Measurements from ENCODE around the gene DCUN1D1.

DCUN1D1 gene

DNA sequence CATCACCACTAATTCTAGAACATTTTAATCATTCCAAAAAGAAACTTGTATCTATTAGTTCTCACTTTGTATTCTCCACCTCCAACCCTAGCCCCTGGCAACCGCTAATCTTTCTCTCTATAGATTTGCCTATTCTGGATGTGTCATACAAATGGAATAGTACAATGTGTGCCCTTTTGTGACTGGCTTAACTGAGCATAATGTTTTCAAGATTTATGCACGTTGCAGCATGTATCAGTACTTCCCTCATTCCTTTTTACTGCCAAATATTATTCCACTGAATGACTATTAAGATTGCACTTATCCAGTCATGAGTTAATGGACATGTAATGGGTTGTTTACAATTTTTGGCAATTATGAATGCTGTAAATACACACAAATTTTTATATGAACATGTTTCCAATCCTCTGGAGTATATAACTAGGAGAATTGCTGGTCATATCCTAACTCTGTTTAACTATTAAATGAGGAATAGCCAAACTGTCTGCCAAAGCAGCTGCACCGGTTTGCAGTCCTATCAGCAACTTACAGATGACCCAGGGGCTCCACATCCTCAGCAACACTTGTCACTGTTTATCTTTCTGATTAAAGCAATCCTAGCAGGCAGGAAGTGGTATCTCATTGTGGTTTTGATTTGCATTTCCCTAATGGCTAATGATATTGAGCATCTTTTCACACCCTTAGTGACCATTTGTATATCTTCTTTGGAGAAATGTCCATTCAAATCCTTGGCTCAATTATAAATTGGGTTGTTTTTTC, 42.9 kb downstream of the DCUN1D1 start:
- no peak for DNase-seq

DNA sequence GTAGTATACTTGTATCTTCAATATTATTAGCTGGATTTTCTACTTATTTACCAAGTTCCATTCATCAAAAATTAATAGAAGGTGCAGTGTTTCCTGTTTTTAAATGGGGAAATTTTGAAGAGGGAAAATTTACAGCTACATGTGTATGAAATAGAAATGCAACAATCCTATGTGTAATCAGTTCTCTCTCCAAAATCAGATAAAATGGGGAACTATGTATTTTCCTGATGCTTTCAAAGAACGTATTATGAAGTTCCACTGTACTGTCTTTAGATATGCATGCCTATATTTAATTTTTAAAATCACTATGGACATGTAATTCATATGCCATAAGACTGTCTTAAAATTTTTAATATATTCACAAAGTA, 43.4 kb downstream of the DCUN1D1 start:
- DNase-seq: no peak

DNA sequence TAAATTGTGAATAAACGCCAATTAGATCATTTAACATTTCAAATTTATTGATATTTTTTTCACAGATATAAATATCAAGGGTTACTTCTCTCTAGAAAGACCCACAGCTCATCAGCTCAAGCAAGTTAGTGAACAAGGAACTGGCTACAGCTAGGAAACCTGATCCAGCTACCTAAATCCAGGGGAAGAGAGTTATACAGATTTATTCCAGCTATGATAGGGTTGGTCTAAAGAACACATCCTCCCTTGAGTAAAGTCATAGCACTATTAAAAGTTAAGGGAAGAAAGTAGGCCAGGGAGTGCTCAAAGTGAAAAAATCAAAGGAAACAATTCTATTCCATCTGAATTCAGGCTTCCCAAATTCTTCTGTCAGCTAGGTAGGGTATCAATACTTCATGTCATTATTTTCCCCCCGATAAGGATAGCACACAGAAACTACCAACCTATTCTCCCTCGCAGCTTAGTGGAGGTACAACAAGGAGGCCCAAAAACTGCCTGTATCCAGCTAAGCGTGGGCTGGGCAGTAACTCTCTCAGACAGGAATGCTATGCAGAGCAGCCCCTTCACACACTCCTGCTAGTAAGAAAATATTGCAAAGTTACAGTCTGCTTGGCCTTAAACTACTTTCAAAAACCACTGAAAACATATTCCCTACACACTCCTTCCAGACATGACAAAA, 44.0 kb downstream of the DCUN1D1 start:
- no peak for DNase-seq

DNA sequence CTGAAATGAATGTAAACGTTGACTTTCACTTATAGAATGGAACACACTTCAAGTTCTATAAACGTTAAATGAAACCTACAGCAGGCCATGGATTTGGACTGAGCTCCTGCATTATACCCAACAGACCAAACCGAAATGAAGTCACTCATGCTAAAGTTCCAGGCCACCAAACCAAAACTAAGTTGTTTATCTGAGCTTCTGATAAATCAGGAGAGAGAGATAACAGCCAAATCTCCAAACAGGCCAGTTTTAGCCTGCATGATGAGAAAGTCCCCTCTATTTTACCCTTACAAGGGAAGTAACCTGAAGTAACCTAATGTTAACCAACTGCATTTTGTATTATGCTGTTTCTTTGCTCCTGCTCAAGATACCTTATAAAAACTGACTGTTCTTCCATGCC, 44.5 kb downstream of the DCUN1D1 start:
- no peak for DNase-seq

DNA sequence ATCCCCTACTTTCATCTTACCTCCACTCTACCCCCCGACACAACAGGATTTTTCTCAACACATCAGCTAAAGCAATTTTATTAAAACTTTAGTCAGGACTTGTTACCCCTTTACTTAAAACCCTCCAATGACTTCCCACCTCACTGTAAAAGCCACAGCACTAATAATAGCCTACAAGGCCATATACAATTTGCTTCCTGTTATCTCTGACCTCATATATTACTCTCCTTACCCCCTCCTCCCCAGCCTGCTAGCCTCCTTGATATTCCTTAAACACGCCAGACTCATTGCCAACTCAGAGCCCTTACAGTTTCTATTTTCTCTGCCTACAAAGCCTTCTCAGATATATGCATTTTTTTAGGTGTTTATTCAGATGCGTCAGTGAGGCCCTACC, 54.4 kb downstream of the DCUN1D1 start:
- no peak for DNase-seq

DNA sequence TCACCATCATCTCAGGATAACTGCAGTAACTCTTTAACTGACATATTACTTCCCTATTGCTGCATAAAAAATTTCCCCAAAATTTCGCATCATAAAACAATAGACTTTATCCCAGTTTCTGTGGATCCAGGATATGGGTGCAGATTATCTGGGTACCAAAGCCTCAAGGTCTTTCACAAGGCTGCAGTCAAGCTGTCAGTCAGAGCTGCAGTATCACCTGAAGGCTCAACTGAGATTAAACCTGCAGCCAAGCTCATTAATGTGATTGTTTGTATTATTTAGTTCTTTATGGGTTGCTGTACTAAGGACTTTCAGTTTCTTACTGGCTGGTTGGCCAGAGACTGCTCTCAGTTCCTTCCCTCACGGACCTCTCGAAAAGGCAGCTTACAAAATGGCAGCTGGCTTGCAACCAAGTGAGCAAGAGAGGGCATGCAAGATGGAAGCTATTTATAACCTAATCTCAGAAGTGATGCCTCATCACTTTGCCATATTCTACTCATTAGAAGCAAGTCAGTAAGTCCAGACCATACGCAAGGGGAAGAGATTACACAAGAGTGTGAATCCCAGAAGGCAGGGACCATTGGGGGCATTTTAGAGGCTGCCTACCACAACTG, 54.9 kb downstream of the DCUN1D1 start:
- no peak for DNase-seq

DNA sequence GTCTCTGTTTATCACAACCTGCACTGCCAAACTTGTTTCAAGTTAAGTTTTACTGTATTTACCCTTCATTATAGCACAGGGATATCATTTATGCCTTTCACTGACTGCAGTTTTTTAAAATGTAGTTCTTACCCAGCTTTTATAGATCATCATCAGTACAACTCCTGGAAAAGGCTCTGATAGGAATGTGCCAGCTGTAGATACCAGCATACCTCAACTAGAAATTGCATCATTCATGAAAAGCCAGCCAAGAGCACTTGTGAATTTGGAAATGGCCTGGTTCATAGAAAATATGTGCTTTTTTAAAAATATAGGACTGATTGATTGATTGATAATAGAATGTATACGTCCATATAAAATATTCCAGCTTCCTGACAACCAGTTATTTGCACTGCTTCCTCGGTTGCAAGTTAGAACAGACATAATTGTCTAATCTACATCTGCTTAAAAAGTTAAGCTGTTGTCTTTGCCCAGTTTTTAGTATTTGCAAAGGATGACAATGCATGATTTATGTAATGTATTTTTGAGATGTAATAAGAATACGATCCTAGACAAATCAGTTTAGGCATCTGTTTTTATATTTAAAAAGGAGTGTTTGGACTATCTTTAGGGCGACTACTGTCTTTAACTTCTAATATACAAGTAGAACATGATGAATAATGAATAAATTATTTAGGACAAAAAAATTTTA, 58.5 kb downstream of the DCUN1D1 start:
- no peak for DNase-seq

DNA sequence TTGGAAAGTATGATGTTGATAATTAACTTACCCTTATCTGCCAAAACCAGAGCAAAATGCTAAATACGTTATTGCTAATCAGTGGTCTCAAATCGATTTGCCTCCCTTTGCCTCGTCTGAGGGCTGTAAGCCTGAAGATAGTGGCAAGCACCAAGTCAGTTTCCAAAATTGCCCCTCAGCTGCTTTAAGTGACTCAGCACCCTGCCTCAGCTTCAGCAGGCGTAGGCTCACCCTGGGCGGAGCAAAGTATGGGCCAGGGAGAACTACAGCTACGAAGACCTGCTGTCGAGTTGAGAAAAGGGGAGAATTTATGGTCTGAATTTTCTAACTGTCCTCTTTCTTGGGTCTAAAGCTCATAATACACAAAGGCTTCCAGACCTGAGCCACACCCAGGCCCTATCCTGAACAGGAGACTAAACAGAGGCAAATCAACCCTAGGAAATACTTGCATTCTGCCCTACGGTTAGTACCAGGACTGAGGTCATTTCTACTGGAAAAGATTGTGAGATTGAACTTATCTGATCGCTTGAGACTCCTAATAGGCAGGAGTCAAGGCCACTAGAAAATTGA, 59.7 kb downstream of the DCUN1D1 start:
- DNase-seq: no peak

DNA sequence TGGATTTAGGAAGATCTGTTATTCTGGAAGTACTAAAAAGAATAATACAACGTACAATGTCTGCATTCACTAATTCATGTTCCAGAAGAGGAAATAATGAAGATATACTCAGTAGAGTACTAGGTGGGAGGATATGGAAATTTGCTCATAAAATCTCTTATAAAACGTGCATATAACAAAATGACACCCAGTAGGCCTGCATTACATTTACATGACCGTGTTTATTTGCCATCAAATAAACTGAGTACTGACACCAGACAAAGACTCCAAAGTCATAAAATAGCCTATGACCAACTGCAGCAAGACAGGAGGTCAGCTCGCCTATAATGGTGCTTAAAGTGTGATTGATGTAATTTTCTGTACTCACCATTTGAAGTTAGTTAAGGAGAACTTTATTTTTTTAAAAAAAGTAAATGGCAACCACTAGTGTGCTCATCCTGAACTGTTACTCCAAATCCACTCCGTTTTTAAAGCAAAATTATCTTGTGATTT, 60.4 kb downstream of the DCUN1D1 start:
- no peak for DNase-seq

DNA sequence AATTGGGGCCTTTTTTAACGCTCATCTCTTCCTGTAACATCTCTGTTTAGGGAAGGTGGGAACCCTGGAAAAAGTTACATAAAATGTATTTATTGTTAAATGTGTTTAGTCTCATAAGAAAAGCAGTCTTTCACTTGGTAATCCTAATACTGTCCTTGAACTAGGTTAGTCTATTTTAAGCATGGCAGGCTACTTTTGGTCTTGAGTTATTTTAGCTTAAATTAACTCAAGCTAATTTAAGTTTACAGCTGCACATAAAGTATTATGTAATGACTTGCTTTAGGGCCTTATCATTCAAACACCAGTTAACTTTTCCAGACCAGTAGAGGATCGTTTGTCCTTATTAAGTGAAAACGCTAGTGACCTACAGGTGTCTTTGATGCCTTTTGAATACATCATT, 63.2 kb downstream of the DCUN1D1 start:
- DNase-seq: no peak

DNA sequence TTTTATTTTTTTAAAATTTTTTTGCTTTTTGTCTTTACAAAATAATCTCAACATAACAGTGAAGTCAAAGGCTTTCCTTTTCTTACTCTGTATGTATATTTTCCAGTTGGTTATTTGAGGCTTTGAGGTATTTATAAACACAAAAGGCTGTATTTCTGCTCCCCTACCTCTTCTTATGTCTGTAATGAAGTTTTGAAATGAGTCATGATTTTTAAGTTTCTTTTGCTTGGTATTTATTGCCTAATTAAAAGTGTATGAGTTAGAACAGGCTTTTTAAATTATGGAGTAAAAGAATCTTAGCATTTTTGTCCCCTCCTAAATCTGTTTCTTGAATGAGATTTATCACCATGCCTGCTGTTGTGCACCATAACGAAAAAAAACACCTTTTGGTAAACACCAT, 66.0 kb downstream of the DCUN1D1 start:
- no peak for DNase-seq

DNA sequence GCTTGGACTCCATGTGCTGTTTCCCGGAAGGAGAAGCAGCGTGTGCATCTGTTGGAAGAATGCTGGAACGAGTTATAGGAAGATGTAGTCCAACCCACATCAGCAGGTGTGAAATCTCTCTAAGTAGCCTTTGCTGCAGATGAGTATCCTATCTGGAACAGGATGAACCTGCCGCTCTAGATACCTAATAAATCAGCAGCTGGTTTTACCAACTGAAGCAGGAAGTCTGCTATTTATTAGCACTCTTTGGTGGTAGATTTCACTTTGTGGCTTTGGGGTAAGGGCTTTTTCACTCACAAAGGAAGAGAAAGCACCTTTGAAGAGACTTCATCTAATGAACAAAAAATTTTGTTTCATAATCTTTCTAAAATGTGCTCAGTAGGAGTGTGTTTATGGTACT, 66.4 kb downstream of the DCUN1D1 start:
- DNase-seq: no peak

DNA sequence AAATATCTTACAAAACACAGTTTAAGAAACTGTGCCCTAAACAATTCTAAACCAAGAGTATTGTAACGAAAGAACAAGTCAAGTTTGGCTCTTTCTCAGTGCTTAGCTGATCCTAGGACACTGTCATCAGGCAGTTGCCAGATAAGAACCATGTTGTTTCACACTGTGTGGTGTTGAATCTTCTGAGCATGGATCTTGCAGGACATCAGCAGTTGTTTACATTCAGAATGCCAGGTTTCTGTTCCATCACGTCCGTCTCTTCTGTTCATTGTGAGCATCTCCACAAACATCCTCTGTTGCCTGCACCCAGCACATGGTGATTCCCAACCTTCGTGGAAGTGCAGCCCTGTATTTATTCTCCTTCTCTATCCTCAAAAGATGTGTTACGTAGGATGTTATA, 67.9 kb downstream of the DCUN1D1 start:
- no peak for DNase-seq

DNA sequence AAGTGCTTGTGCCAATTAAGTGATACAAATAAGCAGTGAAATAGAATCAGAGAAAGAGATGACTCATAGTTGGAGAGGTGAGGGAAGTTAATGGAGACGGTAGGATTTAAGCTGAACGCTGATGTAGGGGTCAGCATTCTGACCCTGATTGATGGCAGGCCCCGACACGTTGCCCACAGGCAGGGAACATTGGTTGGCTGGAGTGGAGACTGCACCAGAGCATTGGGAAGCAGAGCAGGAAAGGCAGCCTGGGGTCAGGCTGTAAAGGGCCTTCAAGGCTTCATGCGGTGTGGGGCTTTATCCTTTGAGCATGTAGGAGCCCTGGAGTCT, 68.6 kb downstream of the DCUN1D1 start:
- DNase-seq: no peak

DNA sequence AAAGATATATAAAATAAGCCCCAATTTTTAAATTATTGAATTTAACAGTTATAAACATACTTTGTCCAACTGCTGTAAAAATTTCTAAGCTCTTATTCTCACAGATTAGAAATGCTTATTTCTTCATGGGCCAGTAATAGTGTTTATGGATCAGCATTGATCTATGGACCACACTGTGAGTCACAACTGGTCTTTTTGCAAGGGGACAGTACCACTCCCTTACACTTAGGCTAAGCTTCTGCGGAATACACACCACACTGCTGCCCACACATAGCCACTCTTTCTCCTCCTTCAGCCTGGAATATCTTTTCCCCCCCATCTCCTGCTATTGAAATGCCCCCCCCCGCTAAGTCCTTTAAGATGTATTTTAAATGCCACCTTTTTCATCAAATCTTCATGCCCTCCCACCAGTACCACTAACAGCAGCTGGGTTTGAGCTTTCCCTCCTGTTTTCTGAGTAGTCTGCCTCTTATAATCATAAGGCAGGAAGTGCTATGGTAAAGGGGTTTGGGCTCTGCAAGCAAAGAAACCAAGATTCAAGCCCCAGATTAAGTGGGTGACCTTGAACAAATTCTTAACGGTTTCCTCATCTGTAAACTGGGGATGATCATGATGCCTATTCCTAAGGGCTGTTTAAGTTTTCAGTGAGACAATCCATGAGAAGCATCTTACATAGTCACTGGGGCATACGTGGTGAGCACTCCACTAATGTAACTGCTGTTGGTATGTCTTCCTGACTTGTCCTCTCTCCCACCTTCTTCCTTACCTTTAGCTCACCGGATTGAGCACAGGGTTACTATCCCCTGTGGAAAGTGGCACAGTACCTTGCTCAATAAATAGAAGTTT, 69.2 kb downstream of the DCUN1D1 start:
- DNase-seq: no peak

DNA sequence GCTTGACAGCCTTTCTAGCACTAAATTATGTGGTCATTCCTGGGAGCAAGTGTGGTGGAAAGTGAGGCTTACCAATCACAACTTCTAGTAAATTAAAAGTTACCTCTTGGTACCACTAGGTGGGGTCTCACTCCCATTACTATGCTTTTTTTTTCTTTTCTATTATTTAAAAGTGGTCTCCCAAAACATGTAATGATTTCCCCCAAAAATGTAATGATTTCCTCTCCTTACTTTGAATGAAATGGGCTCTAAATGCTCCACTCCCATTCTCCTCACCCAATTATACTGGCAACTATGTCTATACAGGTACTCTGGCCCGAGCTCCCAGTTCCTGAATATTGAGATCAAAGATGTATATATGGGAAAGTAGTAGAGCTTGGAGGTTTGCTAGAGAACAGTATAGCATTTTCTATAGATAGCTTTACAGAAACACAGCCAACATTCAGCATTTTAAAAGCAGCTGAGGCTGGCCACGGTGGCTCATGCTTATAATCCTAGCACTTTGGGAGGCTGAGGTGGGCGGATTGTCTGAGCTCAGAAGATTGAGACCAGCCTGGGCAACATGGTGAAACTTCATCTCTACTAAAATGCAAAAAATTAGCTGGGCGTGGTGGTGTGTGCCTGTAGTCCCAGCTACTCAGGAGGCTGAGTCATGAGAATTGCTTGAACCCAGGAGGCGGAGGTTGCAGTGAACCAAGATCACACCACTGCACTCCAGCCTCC, 70.9 kb downstream of the DCUN1D1 start:
- no peak for DNase-seq

DNA sequence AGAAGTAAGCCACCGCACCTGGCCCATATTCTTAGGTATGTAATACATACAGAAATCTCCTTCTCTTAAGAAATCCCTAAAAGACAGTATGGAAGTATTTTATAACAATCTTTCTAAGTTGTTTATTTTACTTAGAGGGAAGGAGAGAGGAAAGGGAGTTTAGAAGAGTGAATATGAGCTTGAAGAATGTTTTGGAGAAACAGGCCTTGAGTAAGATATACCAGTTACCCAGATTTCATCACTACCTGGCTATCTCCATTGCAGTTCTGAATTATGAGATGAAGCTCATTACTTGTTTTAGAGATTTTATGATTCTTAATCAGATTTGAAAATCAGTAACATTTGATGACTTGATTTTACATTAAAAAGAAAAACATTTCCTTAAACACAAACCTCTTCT, 71.9 kb downstream of the DCUN1D1 start:
- no peak for DNase-seq

DNA sequence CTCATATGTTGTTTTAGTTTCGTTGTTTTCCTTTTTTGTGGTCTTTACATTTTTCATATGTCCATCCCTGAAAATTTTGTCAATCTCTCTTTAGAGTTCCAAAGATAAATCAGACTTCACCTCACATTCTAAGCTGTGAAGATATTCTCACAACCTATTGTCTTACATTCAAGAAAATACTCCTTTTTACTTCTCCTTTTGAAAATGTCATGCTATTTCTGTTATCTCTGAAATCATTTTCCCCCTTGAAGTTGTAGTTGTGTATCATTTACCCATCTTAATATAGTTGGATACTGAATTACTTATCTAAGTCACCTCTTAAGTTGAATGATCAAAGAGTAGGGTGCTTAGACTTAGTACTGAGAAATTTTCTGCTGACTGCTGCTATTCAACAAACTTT, 74.3 kb downstream of the DCUN1D1 start:
- no peak for DNase-seq

DNA sequence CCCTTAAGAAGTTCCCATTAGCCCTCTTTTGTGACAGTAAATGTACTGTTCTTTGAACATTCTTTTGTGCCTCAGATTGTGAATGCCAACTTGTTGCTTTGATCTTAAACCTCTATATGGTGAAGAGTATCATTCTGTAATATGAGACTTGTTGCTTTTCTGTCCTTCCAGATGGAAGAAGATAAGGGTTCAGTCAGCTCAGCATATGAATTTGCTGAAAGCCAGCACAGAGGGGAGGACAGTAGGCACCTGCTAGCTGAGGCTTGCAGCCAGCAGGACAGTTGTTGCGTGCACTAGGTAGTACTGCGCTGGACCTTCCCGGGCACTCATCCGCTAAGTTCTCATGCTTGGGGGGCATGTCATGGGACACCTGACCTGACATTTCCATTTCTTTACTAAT, 74.7 kb downstream of the DCUN1D1 start:
- DNase-seq: no peak

DNA sequence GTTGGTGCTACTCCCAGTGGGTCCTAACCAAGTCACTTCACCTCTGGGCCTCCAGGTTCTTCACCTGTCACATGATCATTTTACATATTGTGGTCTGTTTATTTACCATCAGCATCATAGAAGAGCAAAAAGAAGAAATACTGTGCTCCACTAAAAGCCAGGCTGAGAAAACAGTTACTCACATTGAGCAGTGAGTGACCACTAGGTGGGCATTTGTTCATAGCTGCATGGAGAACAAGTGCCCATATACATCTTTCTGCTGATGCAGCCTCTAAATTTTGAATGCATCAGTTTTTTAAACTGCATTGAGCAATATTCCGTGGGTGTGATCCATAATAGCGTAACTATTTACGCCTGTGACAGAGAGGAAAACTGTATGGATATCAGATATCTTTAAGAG, 76.2 kb downstream of the DCUN1D1 start:
- DNase-seq: no peak

DNA sequence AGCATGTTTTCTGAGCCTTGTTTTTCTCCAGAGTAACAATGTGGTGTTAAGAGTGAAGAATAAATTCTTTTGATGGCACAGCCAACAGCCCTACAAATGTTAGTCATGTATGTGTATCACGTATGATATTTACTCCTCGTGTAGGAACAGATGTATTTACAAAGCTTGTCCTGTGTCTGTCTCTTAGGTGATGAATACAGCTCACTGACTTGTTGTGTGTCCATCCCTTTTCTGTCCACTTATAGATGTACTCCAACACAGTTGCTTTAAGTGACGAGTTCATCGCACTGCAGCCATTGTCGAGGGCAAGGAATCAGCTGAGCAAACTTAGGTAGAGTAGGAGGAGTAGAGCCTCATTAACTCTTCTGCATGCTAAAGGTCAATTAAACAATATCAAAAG, 78.1 kb downstream of the DCUN1D1 start:
- DNase-seq: no peak

All from right kidney (tissue), 1 donor.